Skin of body (tissue), 2 donors: ENCODE results near the gene RAPSN. TPM values are rescaled to one million over a fixed set of nuclear protein-coding genes. Genes with fewer than 3 reads are reported as not detected.
A peak's percentile ranks its signal among the peaks of the same experiment; 100 is the strongest.

Experiments used
- DNase-seq: peaks from one replicate; lab custom pipeline; 2025; lab: John Stamatoyannopoulos, UW
- total RNA-seq: library from RNA; depleted of rRNA; stranded (reverse); fragments of >200 nt; gene quantifications from one replicate; pipeline ENCODE4 v1.2.3, GENCODE V29; 2014

Gene RAPSN
- total RNA-seq, result 2.5 TPM

GRCh38 chr11:47448566-47449427 is at the start of gene RAPSN:
TSS of gene RAPSN (minus strand) at chr11:47449136. CDS start at chr11:47448964, 172 bp downstream.
- DNase-seq, result no peak

- no peak for DNase-seq
Observed at GRCh38 chr11:47498149-47498548, 49.2 kb upstream of the RAPSN start.

GRCh38 chr11:47496808-47497207 is 47.9 kb upstream of the RAPSN start:
- DNase-seq, result no peak

- no peak for DNase-seq
Observed at GRCh38 chr11:47495856-47496217, 46.9 kb upstream of the RAPSN start.

GRCh38 chr11:47495011-47495855 is 46.3 kb upstream of the RAPSN start:
- DNase-seq, result peak; percentile 26

- no peak for DNase-seq
Observed at GRCh38 chr11:47489395-47489755, 40.4 kb upstream of the RAPSN start.

GRCh38 chr11:47488674-47489394 is 39.9 kb upstream of the RAPSN start:
- no peak for DNase-seq

GRCh38 chr11:47488111-47488510 is 39.2 kb upstream of the RAPSN start:
- no peak for DNase-seq

- DNase-seq, result no peak
Observed at GRCh38 chr11:47487421-47487820, 38.5 kb upstream of the RAPSN start.

- DNase-seq, result no peak
Observed at GRCh38 chr11:47485107-47485506, 36.2 kb upstream of the RAPSN start.

GRCh38 chr11:47483457-47483856 is 34.5 kb upstream of the RAPSN start:
- DNase-seq, result no peak

- DNase-seq, result no peak
Observed at GRCh38 chr11:47480762-47481161, 31.8 kb upstream of the RAPSN start.

- DNase-seq, result no peak
Observed at GRCh38 chr11:47478651-47479329, 29.9 kb upstream of the RAPSN start.

- DNase-seq, result no peak
Observed at GRCh38 chr11:47477753-47478152, 28.8 kb upstream of the RAPSN start.

- no peak for DNase-seq
Observed at GRCh38 chr11:47477323-47477722, 28.4 kb upstream of the RAPSN start.

GRCh38 chr11:47470671-47471070 is 21.7 kb upstream of the RAPSN start:
- DNase-seq, result no peak

- DNase-seq, result no peak
Observed at GRCh38 chr11:47469361-47470179, 20.6 kb upstream of the RAPSN start.

- no peak for DNase-seq
Observed at GRCh38 chr11:47468598-47469214, 19.8 kb upstream of the RAPSN start.

GRCh38 chr11:47467357-47467756 is 18.4 kb upstream of the RAPSN start:
- no peak for DNase-seq

GRCh38 chr11:47466701-47467250 is 17.8 kb upstream of the RAPSN start:
- no peak for DNase-seq
